NK-92 (cell line): ENCODE results near the gene GTF3C5.
"Not testable (repeated sequence)": the region's sequence is repeated elsewhere in the genome, so short reads cannot be mapped to it uniquely, and the experiment has no call there.

ENCODE experiments used
- DNase-seq: peaks from one replicate; lab custom pipeline; 2025; ENCODE audit not compliant: unreplicated experiment; lab: John Stamatoyannopoulos, UW

GTF3C5 gene

DNA sequence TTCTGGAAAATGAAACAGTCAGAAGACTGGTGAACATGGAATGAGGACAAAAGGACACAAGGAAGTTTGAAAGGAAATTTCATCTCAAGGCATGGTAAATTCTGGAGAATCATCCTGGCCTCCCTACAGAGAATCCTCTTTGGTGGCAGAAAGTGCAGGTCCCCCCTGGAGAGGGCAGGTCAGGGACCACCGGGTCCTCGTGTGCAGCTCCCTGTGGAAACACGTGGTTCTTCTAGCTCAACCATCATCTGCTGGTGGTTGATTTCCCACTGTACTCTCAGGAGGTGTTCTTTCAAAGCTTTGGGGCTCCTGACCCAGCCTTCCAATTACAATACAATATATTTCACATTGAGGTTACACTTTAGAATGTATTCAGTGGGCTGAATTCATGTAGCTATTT, 2.6 kb upstream of the GTF3C5 start:
- DNase-seq = no peak

GRCh38 chr9:133029994-133030316, 842 bp upstream of the GTF3C5 start:
- DNase-seq = no peak

DNA sequence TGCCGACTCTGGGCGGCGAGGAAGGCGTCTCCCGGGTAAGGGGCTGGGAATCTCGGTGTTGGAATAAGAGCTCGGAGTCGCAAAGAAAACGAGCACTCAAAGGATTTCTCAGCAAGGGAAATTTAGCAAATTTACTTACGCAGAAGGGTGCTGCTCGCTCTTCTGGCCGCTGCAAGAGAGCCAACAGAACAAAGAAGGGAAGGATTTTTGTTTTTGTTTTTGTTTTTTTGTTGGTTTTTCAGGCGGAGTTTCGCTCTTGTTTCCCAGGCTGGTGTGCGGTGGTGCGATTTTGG, 279 bp downstream of the GTF3C5 start:
- DNase-seq = no peak

- no peak for DNase-seq
These were observed 707 bp downstream of the GTF3C5 start for GRCh38 chr9:133031496-133031911.

GRCh38 chr9:133032171-133032570, 1.4 kb downstream of the GTF3C5 start:
- no peak for DNase-seq

GRCh38 chr9:133035669-133036068, 4.9 kb downstream of the GTF3C5 start:
- DNase-seq = no peak

DNA sequence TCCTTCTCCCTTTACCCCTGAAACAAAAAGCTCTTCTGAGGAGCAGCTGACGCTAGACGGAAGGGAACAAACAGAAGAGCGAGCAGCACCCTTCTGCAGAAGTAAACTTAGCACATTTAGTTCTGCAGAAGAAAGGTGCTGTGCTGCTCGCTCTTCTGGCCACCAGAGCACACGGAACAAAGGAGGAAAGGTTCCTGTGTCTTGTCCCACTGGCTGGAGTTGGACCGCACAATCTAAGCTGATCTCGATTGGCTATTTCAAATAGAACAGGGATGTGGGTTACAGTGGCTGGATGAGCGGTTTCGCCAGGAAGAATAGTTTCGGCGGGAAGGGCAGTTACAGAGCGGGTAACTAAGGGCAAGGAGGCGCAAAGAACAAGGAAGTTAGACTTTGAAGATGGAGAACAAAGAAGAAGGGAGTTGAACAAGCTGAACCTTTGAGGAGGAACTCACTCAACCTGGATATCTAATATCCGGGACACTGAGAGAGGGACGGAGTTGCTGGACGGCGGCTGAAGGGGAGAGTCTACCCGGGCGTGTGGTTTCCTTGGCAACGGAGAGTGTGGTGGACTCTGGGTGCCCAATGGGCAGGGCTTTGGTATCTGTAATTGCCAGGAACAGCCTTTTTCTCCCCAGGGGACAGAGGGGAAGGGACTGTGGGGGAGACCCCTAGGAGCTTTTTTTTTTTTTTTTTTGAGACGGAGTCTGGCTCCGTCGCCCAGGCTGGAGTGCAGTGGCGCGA, 7.1 kb downstream of the GTF3C5 start:
- DNase-seq = no peak

DNA sequence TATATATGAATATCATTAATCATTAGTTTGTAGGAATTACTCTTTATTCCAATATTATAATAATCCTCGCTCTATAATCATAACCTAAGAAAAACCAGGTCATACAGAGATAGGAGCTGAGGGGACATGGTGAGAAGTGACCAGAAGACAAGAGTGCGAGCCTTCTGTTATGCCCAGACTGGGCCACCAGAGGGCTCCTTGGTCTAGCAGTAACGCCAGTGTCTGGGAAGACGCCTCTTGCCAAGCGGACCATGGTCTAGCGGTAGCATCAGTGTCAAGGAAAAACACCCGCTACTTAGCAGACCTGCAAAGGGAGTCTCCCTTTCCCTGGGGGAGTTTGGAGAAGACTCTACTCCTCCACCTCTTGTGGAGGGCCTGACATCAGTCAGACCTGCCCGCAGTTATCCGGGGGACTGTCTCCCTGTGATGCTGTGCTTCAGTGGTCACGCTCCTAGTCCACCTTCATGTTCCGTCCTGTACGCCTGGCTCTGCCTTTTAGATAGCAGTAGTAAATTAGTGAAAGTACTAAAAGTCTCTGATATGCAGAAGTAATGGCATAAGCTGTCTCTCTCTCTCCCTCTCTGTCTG, 10.2 kb downstream of the GTF3C5 start:
- DNase-seq = not testable (repeated sequence)

DNA sequence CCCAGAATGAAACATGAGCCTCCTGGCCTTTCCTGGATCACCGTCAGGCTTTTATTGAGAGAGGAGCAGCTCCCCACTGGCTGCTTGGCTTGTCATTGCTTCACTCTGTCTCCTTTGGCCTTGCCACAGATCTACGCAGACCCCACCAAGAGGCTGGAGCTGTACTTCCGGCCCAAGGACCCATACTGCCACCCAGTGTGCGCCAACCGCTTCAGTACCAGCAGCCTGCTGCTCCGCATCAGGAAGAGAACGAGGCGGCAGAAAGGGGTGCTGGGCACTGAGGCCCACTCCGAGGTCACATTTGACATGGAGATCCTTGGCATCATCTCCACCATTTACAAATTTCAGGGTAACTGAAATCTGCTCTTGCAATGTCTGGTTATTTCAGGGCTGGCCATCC, 11.2 kb downstream of the GTF3C5 start:
- DNase-seq = no peak

DNA sequence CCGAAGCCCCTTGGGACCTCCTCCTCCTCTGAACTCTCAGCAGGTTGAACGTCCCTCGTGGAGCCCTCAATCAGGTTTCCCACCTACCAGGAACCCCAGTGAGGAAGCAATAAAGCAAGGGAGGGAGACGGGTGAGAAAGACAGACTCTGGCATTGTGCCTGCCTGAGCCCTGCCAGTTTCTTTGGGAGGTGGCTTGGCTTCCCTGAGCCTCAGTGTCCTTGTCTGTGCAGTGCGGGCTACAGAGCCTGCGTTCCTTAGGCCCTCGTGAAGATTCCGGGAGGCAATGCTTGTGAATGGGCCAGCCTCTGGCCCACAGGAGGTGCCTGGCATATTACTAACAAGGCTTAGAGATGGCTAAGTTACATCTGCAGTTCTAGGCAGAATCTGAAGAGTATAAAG, 11.9 kb downstream of the GTF3C5 start:
- DNase-seq = no peak

GRCh38 chr9:133043449-133044035, 12.7 kb downstream of the GTF3C5 start:
- DNase-seq = no peak

GRCh38 chr9:133044125-133044524, 13.3 kb downstream of the GTF3C5 start:
- no peak for DNase-seq

DNA sequence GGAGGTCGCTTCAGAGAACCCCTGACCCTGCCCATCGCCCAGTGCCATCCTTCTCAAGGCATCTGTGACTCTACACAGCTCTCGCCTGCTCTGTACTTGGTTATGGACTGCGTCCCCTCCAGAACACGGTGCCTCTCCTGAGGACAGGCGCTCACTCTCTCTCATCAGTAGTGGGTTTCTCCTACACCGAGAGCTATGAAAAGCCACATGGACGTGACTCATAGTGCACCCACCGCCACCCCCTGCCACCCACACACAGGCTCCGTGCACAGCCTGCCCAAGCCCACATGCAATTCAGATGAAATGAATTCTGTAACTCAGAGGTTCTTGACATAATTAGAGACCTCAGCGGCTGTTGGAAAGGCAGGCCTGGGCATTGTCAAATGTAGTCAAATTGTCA, 13.9 kb downstream of the GTF3C5 start:
- DNase-seq = no peak

- no peak for DNase-seq
These were observed 14.3 kb downstream of the GTF3C5 start for GRCh38 chr9:133045132-133045531.

GRCh38 chr9:133046196-133046899, 15.6 kb downstream of the GTF3C5 start:
- DNase-seq = no peak

GRCh38 chr9:133046900-133047295, 16.1 kb downstream of the GTF3C5 start:
- DNase-seq = no peak

DNA sequence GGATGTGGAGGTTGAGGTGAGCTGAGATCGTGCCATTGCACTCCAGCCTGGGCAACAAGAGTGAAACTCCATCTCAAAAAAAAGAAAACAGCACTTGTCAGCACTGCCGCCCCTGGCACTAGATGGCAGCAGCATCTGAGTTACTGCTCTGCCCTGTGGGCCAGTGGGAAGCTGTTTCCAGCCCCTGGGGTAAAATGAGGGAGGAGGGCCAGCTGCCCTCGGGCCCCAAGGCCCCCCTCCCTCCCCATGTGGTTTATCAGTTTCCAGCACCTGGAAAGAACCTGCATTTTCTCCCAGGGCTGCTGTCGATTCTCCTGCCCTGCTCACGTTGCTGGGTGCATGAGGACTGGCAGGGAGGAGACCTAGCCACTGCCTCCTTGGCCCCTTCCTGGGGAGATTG, 17.8 kb downstream of the GTF3C5 start:
- no peak for DNase-seq

GRCh38 chr9:133049043-133049442, 18.2 kb downstream of the GTF3C5 start:
- DNase-seq = no peak

DNA sequence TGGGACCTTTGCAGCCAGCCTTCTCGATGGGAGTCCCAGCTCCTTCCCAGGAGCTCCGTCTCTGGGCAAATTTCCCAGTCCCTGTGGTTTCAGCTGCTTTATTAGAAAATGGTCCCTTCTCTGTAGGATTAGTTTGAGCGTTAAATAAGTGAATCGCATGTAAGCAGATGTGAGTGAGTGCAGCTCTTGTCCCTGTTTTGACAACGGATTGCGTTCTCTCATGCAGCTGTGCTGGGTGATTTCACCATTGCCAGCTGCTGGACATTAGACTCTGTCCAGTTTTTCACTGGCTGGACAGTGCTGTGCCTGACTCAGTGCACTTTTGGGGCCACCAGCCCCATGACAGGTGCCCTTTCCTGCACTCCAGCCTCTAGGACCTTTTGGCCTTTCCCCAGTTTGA, 19.3 kb downstream of the GTF3C5 start:
- DNase-seq = no peak

DNA sequence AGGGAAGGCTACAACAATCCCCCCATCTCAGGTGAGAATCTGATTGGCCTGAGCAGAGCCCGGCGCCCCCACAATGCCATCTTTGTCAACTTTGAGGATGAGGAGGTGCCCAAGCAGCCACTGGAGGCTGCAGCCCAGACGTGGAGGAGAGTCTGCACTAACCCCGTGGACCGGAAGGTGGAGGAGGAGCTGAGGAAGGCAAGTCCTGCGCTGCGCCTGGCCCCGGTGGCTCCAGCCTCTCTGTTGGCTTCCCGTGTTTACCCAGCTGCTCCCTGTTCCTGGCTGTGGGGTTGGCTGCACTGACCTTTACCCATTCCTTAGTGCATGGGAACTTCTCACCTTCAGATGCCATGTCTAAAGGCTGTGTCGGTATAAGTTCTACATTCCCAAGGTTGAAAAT, 20.0 kb downstream of the GTF3C5 start:
- no peak for DNase-seq

GRCh38 chr9:133051281-133051900, 20.6 kb downstream of the GTF3C5 start:
- no peak for DNase-seq

DNA sequence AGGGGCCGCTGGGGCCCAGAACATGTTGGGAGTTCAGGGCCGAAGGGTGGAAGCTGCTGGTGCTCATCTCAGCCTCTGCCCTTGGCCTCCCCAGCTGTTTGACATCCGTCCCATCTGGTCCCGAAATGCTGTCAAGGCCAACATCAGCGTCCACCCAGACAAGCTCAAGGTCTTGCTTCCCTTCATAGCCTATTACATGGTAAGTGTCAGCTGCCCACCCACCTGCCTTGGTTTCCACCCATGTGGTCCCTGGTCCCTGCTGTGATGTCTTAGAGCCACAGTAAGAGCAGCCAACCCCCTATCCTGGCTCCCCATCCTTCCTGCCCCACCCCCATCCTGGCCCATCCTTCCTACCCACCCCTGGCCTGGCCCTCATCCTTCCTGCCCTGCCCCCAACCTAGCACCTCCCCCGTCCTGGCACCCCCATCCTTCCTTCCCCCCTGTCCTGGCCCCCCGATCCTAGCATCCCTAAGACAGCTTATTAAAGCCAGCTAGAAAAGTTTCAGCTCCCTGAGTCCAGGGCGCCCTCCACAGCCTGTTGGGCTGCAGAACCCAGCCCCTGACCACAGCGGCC, 21.3 kb downstream of the GTF3C5 start:
- DNase-seq = no peak
